Activated naive CD4-positive, alpha-beta T cell treated with anti-CD3 and anti-CD28 coated beads, Interleukin-2, amount 50 U/mL, for 16 hours (primary cell): Measurements from ENCODE around the gene SLC44A2.

Experiments
- DNase-seq: peaks from one replicate; pipeline ENCODE4 v3.0.0-alpha.2; 2020

The SLC44A2 gene

GRCh38 chr19:10625003-10625761, at the start of gene SLC44A2:
SLC44A2 (plus strand) TSS chr19:10625553; CDS start chr19:10625634, 81 bp downstream.
- no peak for DNase-seq

- no peak for DNase-seq
Measured at GRCh38 chr19:10577951-10578350, 47.4 kb upstream of the SLC44A2 start.

GRCh38 chr19:10580979-10581631, 44.2 kb upstream of the SLC44A2 start:
- peak; percentile 92 for DNase-seq

DNA sequence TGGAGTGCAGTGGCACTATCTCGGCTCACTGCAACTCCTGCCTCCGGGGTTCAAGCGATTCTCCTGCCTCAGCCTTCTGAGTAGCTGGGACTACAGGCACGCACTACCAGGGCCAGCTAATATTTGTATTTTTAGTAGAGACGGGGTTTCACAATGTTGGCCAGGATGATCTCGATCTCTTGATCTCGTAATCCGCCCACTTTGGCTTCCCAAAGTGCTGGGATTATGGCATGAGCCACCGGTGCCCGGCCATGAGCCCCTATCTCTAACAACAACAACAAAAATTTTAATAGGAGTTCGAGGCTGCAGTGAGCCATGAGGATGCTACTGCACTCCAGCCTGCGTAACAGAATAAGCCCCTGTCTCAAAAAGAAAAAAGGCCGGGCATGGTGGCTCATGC, 43.3 kb upstream of the SLC44A2 start:
- no peak for DNase-seq

GRCh38 chr19:10583036-10583776, 42.1 kb upstream of the SLC44A2 start:
- DNase-seq: no peak

- no peak for DNase-seq
Measured at GRCh38 chr19:10586396-10586795, 39.0 kb upstream of the SLC44A2 start.

- no peak for DNase-seq
Measured at GRCh38 chr19:10587022-10587838, 38.1 kb upstream of the SLC44A2 start, which contains the start of gene AP1M2. AP1M2 (minus strand) TSS chr19:10587312; CDS start chr19:10587231, 81 bp downstream.

GRCh38 chr19:10587839-10588150, 37.6 kb upstream of the SLC44A2 start:
- DNase-seq: no peak

GRCh38 chr19:10593148-10593547, 32.2 kb upstream of the SLC44A2 start:
- DNase-seq: no peak

GRCh38 chr19:10593820-10594637, 31.3 kb upstream of the SLC44A2 start:
- no peak for DNase-seq

- no peak for DNase-seq
Measured at GRCh38 chr19:10600149-10600548, 25.2 kb upstream of the SLC44A2 start.

DNA sequence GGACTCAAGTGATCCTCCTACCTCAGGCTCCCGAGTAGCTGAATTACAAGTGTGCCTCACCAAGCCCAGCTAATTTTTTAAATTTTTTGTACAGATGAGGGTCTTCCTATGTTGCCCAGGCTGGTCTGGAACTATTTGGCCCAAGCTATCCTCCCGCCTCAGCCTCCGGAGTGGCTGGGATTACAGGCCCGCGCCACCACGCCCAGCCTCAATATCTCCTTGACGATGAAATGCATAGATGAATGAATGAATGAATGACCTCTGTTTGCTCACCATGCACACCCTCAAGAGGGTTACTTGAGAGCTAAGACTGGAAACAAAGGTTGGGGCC, 23.4 kb upstream of the SLC44A2 start:
- no peak for DNase-seq

DNA sequence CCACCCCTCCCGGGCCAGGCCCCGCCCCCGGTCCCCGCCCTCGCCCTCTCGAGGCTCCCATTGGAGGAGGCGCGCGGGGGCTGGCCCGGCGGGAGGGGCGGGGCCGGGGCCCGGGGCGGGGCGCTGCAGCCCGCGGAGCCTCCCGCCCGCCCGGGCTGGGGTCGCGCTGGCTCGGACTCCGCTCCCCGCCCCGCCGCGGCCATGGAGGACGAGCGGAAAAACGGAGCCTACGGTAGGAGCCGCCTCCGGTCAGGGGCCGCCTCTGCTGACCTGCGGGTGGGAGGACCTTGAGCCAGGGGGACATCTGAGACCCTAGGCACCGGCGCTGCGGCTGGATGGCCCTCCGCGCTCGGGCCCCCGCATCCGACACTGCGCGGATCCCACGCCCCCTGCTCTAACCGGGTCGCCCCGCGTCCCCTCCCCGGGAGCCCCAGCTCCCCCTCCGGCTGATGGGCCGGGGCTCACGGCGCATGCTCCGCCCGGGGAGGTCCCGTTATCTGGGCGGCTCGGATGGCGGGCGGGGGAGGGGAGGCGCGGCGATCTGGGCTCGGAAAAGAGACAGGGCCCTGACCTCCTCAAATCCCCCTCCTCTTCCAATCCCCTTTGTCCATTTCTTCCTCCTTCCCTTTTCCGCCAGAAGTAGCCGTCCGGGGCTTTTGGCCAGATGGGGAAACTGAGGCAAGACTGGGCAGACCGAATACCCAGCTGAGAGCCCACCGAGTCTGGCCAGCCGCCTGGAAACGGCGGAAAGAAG, 22.8 kb upstream of the SLC44A2 start:
- DNase-seq: peak; percentile 87

DNA sequence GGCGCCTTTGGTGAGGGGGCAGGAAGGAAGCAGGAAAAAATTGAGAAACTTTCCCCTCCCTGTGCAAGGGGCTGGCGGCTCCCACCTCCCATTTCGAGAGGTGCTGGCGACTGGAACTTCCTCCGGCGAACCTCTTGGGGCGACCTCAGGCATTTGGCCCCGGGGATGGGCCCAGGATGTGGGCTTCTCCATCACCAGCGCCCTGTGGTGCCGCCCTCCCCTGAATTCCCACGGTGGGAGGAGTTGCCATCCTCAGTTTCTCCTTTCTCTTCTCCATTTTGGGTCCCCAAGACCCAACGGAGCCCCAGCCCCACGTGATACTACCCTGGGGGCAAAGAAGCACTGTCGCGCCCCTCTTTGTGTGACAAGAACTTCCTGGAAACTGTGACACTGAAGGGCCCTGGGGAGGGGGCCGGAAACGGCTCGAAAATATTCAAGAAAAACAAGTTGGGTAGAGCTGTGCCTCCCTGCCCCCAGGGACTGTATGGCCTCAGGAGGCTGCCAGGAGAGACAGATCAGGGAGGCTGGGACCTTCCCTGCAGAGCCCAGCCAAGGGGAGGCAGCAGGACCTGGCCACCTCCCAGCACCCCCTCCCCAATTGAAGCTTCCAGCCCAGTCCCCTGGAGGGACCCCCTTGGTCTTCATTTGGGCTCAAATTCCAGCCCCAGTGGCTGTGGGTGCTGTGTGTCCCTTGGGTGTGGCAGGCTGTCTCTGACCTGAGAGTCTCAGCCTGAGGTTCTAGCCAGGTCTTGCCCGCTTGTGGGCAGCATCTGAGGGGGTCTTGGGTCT, 22.1 kb upstream of the SLC44A2 start:
- DNase-seq: peak; percentile 80

GRCh38 chr19:10603873-10604459, 21.4 kb upstream of the SLC44A2 start:
- peak; percentile 29 for DNase-seq

DNA sequence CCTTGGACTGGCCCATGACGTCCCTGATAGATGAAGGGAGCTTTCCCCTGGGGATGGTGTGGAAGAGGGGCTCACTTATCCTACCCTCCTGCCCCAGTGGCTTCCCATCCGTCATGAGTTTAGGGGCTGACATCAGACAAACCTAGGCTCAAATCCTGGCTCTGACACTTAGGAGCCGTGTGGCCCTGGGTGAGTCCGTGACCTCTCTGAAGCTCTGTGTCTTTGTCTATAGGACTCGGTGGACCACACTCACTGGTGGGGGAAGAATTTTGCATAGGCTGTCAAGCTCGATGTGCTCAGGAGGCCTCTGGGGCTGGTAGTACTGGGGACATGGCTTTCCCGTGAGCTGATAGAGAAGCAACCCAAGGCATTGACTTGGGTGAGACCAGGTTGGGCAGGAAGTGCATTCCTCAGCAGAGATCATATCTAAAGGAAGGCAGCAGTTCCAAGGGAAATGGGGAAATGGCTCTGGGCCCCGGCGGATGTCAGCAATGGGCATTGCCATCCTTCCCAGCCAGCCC, 20.8 kb upstream of the SLC44A2 start:
- DNase-seq: no peak

DNA sequence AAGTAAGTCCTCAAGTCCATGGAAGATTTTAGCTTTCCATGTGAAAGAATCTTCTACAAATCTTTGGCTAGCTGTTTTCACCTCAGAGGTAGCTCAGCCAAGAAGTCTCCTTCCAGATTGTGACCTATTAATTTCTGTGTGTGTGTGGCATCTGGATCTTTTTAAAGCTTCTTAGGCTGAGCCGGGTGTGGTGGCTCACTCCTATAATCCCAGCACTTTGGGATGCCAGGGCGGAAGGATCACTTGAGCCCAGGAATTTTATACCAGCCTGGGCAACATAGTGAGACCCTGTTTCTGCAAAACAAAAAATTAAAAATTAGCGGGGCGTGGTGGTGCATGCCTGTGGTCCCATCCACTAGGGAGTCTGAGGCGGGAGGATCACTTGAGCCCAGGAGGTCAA, 13.4 kb upstream of the SLC44A2 start:
- DNase-seq: no peak

DNA sequence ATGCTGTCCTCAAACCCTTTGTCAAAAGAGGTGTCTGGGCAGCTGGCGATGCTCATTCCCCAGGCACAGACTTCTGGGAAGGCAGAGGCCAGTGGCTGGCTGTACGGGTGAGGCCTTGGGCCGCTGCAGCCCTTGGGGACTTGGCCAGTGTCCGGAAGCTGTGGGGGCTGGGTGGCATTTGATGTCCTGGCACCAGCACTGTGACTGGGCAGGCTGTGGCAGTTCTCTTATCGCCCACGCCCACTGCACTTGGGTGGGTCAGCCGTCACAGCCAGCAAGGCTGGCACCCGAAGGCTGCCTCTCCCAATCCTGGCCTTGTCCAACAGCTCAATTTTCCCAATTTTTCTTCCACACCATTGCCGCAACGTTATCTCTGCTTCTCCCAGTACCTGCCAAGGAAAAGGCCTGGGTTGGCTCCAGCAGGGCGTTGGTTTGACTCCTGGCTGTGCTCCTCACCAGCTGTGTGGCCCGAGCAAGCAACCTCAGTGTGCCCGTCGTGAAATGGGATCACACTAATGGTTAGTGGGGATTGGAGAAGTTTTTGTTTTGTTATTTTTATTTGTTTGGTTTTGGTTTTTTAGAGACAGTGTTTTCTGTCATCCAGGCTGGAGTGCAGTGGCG, 12.7 kb upstream of the SLC44A2 start:
- no peak for DNase-seq

DNA sequence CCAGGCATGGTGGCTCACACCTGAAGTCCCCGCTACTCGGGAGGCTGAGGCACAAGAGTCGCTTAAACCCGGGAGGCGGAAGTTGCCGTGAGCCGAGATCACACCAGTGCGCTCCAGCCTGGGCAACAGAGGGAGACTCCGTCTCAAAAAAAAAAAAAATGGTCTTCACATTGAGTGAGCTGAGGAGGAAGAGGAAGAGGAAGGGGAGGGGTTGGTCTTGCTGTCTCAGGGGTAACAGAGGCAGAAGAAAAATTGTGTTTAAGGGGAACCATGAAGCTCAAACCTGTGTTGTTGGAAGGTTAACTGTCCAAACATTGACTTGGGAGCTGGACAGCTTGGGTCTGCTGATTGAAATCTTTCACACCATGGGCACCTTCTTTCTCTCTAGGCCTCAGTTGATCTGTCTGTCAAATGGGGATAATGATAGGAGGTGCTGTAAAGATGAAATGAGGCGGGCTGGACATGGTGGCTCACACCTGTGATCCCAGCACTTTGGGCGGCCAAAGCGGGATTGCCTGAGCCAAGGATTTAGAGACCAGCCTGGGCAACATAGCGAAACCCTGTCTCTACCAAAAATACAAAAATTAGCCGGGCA, 9.8 kb upstream of the SLC44A2 start:
- DNase-seq: no peak
